NCI-H345 treated with DMSO at 0.1 percent for 48 hours (cell line): ENCODE data around the gene DNAJB2.
"Not testable (repeated sequence)": the region's sequence is repeated elsewhere in the genome, so short reads cannot be mapped to it uniquely, and the experiment has no call there.

Experiments
- DNase-seq: peaks from one replicate; lab custom pipeline; 2025; ENCODE audit not compliant: unreplicated experiment; lab: John Stamatoyannopoulos, UW

The DNAJB2 gene

GRCh38 chr2:219284501-219285372 is 5.6 kb downstream of the DNAJB2 start:
- no peak for DNase-seq

GRCh38 chr2:219285373-219285735 is 6.2 kb downstream of the DNAJB2 start:
- DNase-seq: no peak

GRCh38 chr2:219285894-219286425 is 6.8 kb downstream of the DNAJB2 start:
- DNase-seq: no peak

- no peak for DNase-seq
Measured at GRCh38 chr2:219286436-219287115, 7.4 kb downstream of the DNAJB2 start.

GRCh38 chr2:219287116-219287440 is 7.9 kb downstream of the DNAJB2 start:
- not testable (repeated sequence) for DNase-seq

GRCh38 chr2:219287580-219288265 is 8.6 kb downstream of the DNAJB2 start:
- DNase-seq: no peak

GRCh38 chr2:219289195-219289536 is 10.0 kb downstream of the DNAJB2 start:
- DNase-seq: no peak

GRCh38 chr2:219289537-219290361 is 10.6 kb downstream of the DNAJB2 start:
- no peak for DNase-seq

GRCh38 chr2:219290381-219291171 is 11.4 kb downstream of the DNAJB2 start:
- no peak for DNase-seq

GRCh38 chr2:219291394-219291793 is 12.2 kb downstream of the DNAJB2 start:
- DNase-seq: no peak

- no peak for DNase-seq
Measured at GRCh38 chr2:219291910-219292490, 12.8 kb downstream of the DNAJB2 start.

GRCh38 chr2:219292616-219293015 is 13.4 kb downstream of the DNAJB2 start:
- DNase-seq: no peak

GRCh38 chr2:219293736-219294231 is 14.6 kb downstream of the DNAJB2 start:
- no peak for DNase-seq

- DNase-seq: peak; percentile 75
Measured at GRCh38 chr2:219294356-219295351, 15.5 kb downstream of the DNAJB2 start.

GRCh38 chr2:219296142-219296541 is 17.0 kb downstream of the DNAJB2 start:
- no peak for DNase-seq

- no peak for DNase-seq
Measured at GRCh38 chr2:219296631-219297391, 17.6 kb downstream of the DNAJB2 start.

GRCh38 chr2:219297766-219298456 is 18.7 kb downstream of the DNAJB2 start:
- no peak for DNase-seq
